Left ventricle myocardium inferior (tissue), 1 donor: Measurements from ENCODE around the gene CNTNAP2. TPM values are rescaled to one million over a fixed set of nuclear protein-coding genes. Genes with fewer than 3 reads are reported as not detected.

Experiments
- DNase-seq: peaks from one replicate; pipeline ENCODE4 v3.0.0-alpha.2; 2020
- H3K27ac ChIP-seq: fragments of 200-600 bp; replicated peaks from 2 replicates; pipeline ENCODE4 v1.8.0; 2021
- H3K27me3 ChIP-seq: fragments of 200-600 bp; 2 replicates; pipeline ENCODE4 v1.8.0; 2021; ENCODE audit warnings: low read depth
- H3K36me3 ChIP-seq: fragments of 200-600 bp; 2 replicates; pipeline ENCODE4 v1.8.0; 2021
- H3K4me1 ChIP-seq: fragments of 200-600 bp; 2 replicates; pipeline ENCODE4 v1.8.0; 2021
- H3K4me3 ChIP-seq: fragments of 200-600 bp; 2 replicates; pipeline ENCODE4 v1.8.0; 2021; ENCODE audit warnings: mild to moderate bottlenecking, moderate library complexity
- H3K9me3 ChIP-seq: fragments of 200-600 bp; replicated peaks from 2 replicates; pipeline ENCODE4 v1.8.0; 2021
- intact Hi-C: fragments of 100-400 bp; cut with micrococcal nuclease; formaldehyde crosslinking; loops from one replicate; pipeline ENCODE4 v1.11.0; 2022
- total RNA-seq: library from RNA; stranded (reverse); fragmentation: NEBNext Ultra II Directional; extraction: Animal tissue kit (Norgen Biotek cat#: 25700); gene quantifications from one replicate; pipeline ENCODE4 v1.2.1, GENCODE V29; 2021
- TF ChIP-seq, protein P1 (sequence below): fragments of 200-600 bp; IDR thresholded peaks from 2 replicates; pipeline ENCODE4 v1.8.0; 2021; ENCODE audit warnings: antibody characterized with exemption, mild to moderate bottlenecking, borderline replicate concordance
- donor health status: DM: no; HTN: yes; CAD: no; lungs with severe emphysema.

CNTNAP2 gene
- total RNA-seq, 1 donor from 2014 or later: 0.99 TPM

DNA sequence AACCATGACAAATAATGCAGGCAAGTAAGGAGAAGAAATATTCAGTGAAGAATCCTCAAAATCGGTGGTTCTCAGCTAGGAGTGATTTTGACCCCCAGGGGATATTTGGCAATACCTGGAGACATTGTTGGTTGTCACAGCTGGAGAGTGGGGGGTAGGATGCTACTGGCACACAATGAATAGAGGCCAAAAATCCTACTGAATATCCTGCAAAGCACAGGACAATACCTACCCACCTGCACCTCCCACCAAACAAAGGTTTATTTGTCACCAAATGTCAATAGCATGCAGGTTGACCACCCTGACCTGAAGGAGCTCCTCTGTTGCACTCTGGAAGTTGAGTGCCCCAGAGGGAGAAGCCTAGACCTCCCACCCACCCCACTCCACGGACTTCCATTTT lies 1028.6 kb downstream of the CNTNAP2 start:
- H3K4me1 ChIP-seq: no peaks in the 10 kb centered on the region
- intact Hi-C loops: no loop called here
- H3K36me3 ChIP-seq: no peaks in the 10 kb centered on the region
- no peak overlapping the region for H3K4me3 ChIP-seq
- no peaks in the 10 kb centered on the region for H3K27me3 ChIP-seq
- no peak for DNase-seq
- no peak overlapping the region for H3K27ac ChIP-seq
- TF ChIP-seq, protein P1, sequence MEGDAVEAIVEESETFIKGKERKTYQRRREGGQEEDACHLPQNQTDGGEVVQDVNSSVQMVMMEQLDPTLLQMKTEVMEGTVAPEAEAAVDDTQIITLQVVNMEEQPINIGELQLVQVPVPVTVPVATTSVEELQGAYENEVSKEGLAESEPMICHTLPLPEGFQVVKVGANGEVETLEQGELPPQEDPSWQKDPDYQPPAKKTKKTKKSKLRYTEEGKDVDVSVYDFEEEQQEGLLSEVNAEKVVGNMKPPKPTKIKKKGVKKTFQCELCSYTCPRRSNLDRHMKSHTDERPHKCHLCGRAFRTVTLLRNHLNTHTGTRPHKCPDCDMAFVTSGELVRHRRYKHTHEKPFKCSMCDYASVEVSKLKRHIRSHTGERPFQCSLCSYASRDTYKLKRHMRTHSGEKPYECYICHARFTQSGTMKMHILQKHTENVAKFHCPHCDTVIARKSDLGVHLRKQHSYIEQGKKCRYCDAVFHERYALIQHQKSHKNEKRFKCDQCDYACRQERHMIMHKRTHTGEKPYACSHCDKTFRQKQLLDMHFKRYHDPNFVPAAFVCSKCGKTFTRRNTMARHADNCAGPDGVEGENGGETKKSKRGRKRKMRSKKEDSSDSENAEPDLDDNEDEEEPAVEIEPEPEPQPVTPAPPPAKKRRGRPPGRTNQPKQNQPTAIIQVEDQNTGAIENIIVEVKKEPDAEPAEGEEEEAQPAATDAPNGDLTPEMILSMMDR: no peak
- H3K9me3 ChIP-seq: peaks cover 12% of the 10 kb centered on the region

DNA sequence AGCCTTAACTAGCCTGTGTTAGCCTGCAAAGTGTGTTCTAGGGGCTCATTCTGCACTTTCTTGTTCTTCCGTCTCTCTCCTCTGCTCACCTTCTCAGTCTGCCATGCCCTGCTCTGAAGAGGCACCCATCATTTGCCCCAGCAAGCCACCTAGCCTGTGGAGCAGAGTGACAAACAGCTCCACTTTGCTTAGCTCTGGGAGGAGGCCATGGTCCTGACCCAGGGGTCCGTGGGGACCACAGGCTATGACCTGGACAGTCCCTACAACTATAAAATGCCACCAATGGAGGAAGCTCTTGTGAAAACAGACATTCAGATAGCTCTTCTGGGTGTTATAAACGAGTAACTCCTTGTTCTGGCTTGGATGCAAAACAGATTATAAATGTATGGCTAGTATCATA lies 1029.6 kb downstream of the CNTNAP2 start:
- DNase-seq: no peak
- TF ChIP-seq, protein P1: no peak
- Histone ChIP-seq H3K27ac (no peak overlapping the region), H3K27me3 (no peaks in the 10 kb centered on the region), H3K36me3 (no peaks in the 10 kb centered on the region), H3K4me1 (no peaks in the 10 kb centered on the region), H3K4me3 (no peak overlapping the region), H3K9me3 (peaks cover 12% of the 10 kb centered on the region)
- intact Hi-C loops: no loop called here

DNA sequence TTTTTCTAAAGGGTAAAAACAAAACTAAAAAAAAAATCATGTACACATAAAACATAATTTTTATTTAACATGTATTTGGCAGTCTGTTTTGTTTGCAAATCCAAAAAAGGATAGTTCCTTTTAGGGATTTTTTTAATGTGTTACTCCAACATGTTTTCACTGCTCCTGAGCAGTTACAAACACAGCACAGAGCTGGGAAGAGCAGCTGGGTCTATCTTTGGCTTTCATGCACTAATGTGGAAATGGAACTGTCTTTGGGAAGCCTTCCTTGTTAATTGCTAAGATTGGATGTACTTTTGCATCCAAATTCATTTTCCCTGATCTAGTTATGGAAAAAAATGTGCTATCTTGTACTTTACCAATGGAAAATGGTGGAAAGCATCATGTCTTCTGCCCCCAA lies 1035.1 kb downstream of the CNTNAP2 start:
- no peak for DNase-seq
- peaks cover 12% of the 10 kb centered on the region for H3K9me3 ChIP-seq
- no peaks in the 10 kb centered on the region for H3K27me3 ChIP-seq
- no peak overlapping the region for H3K27ac ChIP-seq
- no peaks in the 10 kb centered on the region for H3K4me1 ChIP-seq
- H3K36me3 ChIP-seq: no peaks in the 10 kb centered on the region
- TF ChIP-seq, protein P1: no peak
- H3K4me3 ChIP-seq: no peak overlapping the region
- intact Hi-C loops: no loop called here

DNA sequence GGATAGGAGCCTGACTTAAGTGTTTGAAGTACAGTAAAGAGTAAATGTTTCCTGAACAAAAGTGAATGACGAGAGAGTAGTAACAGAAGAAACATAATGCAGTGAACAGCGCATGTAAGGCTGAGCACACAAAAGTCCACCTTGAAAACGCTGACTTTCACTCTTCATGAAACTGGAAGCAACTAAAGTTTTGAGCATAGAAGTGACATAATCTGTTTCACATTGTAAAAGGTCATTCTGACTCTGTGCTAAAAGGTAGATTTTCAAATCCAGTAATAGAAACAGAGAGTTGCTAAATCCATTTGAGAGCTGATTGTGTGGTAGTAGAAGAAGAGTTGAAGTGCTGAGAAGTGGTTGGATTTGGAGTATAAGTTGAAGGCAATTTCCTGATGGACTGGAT lies 1037.0 kb downstream of the CNTNAP2 start:
- no peaks in the 10 kb centered on the region for H3K4me1 ChIP-seq
- no peaks in the 10 kb centered on the region for H3K36me3 ChIP-seq
- no peak for DNase-seq
- no peak overlapping the region for H3K4me3 ChIP-seq
- TF ChIP-seq, protein P1: no peak
- intact Hi-C loops: no loop called here
- peaks cover 9% of the 10 kb centered on the region for H3K9me3 ChIP-seq
- H3K27ac ChIP-seq: no peak overlapping the region
- no peaks in the 10 kb centered on the region for H3K27me3 ChIP-seq

DNA sequence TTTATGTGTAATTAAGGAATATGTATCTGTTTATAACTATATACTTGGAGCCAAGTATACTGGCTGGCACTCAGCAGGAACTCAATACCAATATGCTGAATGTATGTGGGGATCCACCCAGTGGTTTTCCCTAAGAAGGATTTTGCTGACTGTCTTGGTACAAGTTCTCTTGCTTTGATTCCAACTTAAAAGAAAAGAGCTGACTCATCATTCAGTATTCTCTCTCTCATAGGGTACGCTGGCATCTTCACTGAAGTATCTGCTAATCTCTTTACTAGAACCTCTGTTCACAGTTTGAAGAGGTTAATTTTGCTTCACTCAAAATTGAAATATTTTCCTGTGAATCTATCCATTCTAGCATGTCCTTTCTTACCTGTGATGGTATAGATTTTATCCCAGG lies 1044.8 kb downstream of the CNTNAP2 start:
- Histone ChIP-seq H3K4me3 (no peak overlapping the region), H3K36me3 (no peaks in the 10 kb centered on the region), H3K27ac (no peak overlapping the region), H3K4me1 (no peaks in the 10 kb centered on the region), H3K27me3 (no peaks in the 10 kb centered on the region), H3K9me3 (no peaks in the 10 kb centered on the region)
- DNase-seq: no peak
- TF ChIP-seq, protein P1: no peak
- intact Hi-C loops: no loop called here
